Astrocyte of the cerebellum (primary cell): ENCODE data around the gene TMOD1.
A peak's percentile ranks its signal among the peaks of the same experiment; 100 is the strongest.

ENCODE experiments used
- DNase-seq: peaks from one replicate; pipeline ENCODE4 v3.0.0-alpha.2; 2011; ENCODE audit warnings: low read depth
- H3K4me3 ChIP-seq: 2 replicates; pipeline ENCODE4 v1.5.1; 2011; ENCODE audit warnings: mild to moderate bottlenecking, low read depth, low read length, moderate library complexity
- in situ Hi-C: cut with HindIII; loops from 2 replicates; pipeline ENCODE4 v1.10.0; 2017; ENCODE audit warnings: low sequenced_read_pairs
- TF ChIP-seq, protein P1 (sequence below): IDR thresholded peaks from 2 replicates; pipeline ENCODE4 v1.5.1; 2012; ENCODE audit warnings: low read length, low read depth, moderate library complexity, mild to moderate bottlenecking; ENCODE audit errors: missing control alignments

Gene TMOD1

DNA sequence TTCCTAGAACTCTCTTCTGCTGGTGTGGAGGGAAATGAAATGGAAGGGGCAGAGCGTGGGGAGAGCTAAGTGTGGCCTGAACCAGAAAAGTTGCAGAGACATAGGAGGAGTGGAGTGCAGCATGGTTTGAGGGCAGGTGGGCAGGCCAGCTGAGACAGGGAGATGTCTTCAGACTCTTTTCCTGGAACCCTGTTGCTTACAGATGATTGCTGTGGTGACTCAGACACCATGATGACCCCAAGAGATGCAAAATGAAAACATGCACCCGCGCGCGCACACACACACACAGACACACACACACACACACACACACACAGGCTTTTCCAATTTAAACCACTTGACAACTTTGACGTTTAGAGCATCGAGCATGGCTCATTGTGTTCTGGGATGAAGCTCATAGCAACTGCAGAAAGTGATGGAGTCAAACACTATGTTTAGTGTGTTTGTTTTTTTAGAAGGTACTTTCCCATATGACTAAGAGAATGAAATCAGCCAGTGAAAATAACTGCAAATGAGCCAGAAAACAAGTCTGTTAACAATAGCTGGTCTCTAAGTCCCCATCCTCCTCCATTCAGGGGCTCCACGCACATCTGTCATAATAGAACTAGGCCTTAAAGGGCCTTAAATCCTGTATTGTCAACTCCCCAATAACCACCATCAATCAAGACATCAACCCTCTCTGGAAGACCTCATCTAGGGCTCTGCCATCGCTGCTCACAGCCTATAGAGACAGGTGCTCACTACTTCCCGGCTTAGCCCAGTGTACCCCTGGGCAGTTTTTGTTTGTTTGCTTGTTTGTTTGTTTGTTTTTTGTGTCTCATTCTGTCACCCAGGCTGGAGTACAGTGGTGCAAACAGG lies 9.6 kb downstream of the TMOD1 start:
- H3K4me3 ChIP-seq = no peak overlapping the region
- DNase-seq = peak; percentile 24
- TF ChIP-seq, protein P1, sequence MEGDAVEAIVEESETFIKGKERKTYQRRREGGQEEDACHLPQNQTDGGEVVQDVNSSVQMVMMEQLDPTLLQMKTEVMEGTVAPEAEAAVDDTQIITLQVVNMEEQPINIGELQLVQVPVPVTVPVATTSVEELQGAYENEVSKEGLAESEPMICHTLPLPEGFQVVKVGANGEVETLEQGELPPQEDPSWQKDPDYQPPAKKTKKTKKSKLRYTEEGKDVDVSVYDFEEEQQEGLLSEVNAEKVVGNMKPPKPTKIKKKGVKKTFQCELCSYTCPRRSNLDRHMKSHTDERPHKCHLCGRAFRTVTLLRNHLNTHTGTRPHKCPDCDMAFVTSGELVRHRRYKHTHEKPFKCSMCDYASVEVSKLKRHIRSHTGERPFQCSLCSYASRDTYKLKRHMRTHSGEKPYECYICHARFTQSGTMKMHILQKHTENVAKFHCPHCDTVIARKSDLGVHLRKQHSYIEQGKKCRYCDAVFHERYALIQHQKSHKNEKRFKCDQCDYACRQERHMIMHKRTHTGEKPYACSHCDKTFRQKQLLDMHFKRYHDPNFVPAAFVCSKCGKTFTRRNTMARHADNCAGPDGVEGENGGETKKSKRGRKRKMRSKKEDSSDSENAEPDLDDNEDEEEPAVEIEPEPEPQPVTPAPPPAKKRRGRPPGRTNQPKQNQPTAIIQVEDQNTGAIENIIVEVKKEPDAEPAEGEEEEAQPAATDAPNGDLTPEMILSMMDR = no peak
- in situ Hi-C loops = no loop called here

DNA sequence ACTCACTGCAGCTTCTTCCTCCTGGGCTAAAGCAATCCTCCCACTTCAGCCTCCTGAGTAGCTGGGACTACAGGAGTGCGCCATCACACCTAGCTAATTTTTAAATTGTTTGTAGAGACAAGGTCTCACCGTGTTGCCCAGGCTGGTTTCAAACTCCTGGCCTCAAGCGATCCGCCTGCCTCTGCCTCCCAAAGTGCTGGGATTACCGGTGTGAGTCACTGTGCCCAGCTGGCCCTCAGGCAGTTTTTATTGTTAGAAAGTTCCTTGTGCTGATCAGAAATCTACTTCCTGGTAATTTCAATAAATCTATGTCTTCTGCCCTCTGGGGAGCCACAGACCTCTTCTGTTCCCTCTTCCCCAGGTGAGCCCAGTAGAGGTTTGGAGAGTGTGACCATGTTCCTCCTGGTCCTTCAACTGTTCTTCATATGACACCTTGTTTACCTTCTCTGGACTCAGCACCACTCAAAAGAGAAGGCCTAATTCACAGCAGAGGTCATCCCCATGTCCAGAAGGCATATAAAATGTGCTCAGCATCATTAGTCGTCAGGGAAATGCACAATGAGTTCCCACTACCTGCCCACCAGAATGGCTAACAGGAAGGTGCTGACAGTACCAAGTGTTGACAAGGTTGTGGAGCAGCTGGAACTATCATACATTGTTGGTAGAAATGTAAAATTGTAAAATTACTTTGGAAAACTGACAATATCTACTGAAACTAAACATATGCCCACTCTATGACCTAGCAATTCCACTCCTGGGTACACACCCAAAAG lies 10.4 kb downstream of the TMOD1 start:
- DNase-seq = no peak

DNA sequence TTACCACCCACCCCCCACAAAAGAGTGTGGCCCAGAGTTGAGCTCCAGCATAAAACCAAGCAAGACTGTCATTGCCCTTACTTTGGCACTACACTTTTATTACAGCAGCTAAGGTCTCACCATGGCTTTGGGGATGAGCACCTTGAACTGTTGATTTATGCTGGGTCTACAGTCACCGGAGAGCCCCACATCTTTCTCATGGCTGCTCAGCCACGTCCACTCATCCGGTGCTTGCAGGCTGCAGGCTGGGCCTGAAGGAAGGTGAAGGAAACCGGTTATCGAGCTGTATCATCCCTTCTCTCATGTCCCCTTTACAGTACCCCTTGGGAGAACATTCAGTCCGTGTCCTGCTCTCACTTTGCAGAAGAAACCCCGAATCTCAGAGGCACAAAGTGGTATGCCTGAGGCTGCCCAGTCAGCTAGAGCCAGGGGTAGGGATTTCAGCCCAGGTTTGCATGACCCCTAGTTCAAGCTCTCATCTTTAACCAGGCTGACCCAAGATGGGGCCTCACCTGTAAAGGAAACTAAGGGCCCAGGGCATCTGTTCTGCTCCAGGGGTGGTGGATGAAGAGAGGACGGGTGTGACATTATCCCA lies 11.6 kb downstream of the TMOD1 start:
- no peak overlapping the region for H3K4me3 ChIP-seq
- DNase-seq = no peak
- in situ Hi-C loops = no loop called here
- TF ChIP-seq, protein P1 = no peak

More for the DNA sequence above, 10.4 kb downstream of the TMOD1 start:
- no peak overlapping the region for H3K4me3 ChIP-seq
- TF ChIP-seq, protein P1 = no peak
- in situ Hi-C loops = no loop called here

DNA sequence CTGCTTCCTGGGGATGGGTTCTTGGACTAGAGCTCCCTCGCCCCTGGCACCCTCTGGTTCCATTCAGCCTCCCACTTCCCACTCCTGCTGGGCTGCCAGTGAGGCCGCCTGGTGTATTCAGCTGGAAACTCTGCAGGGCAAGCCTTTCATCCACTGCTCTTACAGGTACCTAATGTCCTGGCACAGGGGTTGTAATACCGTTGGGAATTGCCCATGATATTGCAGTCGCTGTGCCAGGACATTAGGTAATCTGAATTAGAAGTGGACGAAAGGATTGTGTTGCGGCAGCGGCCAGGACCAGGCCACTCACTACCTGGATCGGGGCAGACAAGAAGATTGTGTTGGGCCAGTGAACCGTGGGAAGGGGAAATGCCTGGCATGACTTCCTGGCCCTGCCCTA lies 13.1 kb downstream of the TMOD1 start:
- no peak overlapping the region for H3K4me3 ChIP-seq
- DNase-seq = no peak
- TF ChIP-seq, protein P1 = no peak
- in situ Hi-C loops = no loop called here

DNA sequence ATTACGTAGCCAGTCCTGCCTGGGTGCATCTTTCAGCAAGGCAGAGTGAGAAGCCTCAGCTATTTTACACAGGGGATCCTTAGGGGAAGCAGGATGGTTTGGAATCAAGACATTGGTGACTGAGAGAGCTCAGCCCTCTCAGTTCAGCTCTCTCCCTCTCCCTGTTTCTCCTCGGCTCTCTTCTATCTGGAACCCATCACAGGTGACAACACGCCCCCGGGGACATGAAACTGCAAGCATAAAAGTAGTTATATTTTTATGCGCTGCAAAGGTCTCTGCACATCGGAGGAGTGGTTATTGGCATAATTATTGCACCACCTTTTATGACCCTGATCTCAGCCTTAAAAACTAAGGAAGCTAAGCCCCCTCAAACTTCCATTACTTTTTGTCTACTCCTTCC lies 14.2 kb downstream of the TMOD1 start:
- in situ Hi-C loops = no loop called here
- no peak overlapping the region for H3K4me3 ChIP-seq
- TF ChIP-seq, protein P1 = no peak
- DNase-seq = no peak

DNA sequence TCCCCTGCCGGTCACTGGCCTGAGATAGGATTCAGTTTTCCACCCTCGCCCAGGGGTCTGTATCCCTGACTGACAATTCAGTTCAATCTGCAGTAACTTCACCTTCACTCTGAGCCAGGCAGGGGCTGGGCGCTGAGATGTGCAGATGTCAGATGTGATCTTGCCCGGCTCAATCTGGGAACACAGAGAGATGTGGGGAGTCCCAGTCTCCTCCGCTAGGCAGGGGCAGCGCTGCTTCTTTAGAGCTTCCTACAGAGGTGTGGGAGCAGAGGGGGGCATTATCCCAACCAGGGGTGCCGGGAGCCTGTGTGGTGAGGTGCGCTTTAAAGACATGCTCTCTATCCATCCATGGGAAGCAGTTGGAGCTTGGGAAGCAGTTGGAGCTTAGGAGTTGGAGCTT lies 14.6 kb downstream of the TMOD1 start:
- TF ChIP-seq, protein P1 = no peak
- H3K4me3 ChIP-seq = no peak overlapping the region
- DNase-seq = no peak

More for the DNA sequence above, 14.6 kb downstream of the TMOD1 start:
- in situ Hi-C loops = no loop called here
